Globus pallidus (tissue), 1 donor: Measurements from ENCODE around the gene TSEN2.
"Not testable (repeated sequence)": the region's sequence is repeated elsewhere in the genome, so short reads cannot be mapped to it uniquely, and the experiment has no call there.

Experiments
- DNase-seq: peaks from one replicate; pipeline ENCODE4 v3.0.0-alpha.2; 2015; ENCODE audit warnings: low spot score

The TSEN2 gene

DNA sequence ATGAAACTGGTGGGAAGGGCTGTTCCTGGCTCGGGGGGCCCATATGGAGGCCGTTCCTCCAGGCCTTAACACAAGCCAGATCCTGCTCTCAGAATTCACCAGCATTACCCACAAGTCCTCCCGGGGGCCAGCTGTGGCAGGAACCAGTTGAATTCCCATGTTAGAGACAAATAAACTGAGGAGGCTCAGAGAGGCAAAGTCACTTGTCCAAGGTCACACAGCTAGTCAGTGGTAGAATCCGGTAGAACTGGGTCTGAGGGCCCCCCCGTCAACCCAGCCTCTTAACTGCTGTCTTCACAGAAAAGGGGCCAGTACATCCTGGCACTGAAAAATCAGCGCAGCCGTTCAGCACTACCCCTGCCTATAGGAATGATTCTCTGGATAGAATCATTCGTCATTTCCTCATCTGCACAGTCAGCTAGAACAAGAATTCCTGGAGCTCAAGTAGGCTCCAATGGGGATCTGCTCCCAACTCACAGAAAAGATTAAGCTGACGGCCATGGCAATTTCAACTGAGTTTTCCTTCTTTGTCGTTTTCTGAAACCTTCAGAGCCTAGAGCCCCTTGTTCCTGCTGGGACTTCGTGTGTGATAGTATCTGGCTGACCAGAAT, 12.2 kb upstream of the TSEN2 start:
- no peak for DNase-seq

DNA sequence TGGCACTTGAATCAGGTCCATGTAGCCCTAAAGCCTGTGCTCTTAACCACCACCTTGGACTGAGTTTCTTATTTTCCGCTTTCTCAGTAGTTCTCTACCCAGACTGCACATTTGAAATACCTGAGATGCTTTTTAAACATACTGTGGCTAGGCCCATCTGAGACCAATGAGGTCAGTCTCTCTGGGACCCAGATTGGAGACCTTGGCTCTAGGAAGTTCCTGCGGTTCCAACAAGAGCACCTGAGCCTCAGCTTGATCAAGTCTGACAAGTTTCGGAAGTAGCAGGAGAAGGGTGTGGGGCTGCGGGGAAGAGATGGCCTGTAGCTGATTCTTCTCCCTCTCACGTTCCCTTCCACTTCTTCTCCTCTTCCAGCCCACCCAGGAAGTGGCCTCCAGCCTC, 11.5 kb upstream of the TSEN2 start:
- no peak for DNase-seq

DNA sequence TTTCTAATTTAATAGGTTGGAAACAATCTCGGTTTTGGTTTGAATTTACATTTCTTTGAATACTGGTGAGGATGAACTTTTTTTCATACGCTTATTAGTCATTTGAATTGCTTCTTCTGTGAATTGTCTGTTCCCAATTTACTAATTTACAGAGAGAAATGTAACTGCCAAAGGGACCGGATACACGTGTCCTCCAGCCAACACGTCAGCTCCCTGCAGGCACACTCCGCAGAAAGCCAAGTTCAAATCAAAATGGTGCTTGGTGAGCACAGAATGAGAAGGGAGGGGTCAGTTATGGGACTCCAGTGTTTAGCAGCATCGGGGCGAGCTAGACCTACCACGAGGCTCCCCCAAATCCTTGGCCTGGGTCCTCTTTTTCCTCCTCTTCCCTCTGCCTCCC, 10.8 kb upstream of the TSEN2 start:
- no peak for DNase-seq

DNA sequence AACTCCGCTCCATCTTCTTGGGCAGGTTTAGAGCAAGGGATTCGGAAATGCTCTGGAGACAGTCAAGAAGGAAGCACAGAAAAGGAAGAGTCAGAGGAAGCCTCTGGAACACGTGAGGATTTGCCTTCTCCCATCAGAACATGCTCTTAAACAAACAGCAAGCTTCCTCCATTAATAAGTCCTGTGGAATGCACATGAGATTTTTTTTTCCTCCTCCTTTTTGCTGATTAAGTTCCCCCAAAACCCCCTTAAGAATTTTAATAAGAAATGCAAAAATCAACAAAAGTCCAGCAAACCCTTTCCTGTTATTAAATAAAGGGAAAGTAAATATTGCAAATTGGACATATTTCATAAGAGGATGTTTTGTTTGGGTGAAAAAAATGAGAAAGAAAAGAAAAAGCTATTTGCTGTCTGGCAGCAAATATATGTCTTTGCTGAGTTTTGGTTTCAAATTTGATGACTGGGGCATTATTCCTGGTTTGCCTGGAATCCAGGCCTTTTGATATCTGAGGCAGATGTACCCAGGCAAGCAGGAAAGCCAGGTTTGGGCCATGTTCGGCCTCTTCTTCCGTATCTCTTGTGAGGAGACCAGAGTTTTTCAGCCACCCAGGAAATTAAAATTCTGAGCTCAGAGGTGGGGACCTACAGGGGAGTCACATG, 7.9 kb upstream of the TSEN2 start:
- no peak for DNase-seq

DNA sequence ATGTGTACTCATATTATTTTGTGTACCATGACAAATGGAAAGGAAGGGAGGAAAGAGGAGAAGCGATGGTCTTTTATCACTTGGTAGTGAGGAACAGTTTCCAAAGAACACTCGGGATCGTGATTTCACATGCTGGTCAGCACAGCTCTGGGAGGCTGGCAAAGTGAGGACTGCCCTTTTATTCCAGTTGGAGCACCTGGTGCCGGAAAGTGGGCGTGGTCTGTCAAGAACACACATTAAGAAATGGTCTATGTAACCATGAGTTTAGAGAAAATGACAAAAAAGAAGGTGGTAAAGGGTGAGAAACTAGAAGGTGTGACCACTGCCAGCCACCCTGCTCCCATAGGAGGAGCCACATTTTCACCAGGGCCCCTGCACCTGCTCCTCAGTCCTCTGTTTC, 7.0 kb upstream of the TSEN2 start:
- DNase-seq: no peak

DNA sequence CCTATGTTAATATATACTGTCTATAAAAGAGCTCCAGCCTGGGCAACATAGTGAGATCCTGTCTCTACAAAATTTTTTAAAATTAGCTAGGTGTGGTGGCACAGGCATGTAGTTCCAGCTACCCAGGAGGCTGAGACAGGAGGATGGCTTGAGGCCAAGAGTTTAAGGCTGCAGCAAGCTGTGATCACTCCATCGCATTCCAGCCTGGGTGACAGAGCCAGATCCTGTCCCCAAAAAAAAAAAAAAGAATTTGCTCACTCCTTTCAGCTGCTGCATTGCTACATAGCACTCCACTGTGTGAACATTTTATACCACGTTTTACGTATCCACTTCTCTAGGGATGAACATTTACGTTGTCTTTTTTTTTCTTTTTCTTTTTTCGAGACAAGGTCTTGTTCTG, 6.0 kb upstream of the TSEN2 start:
- no peak for DNase-seq

DNA sequence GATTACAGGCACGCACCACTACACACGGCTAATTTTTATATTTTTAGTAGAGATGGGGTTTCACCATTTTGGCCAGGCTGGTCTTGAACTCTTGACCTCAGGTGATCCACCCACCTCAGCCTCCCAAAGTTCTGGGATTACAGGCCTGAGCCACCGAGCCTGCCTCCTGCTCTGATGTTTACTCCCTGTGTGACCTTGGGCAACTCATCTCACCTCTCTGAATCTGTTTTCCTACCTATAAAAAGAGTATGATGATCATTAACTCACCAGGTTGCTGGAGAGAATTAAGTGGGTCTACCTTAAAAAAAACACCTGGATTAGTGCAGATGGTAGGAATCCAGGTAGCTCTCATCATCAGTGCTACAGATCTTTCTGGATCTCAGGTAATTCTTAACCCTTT, 5.1 kb upstream of the TSEN2 start:
- not testable (repeated sequence) for DNase-seq

DNA sequence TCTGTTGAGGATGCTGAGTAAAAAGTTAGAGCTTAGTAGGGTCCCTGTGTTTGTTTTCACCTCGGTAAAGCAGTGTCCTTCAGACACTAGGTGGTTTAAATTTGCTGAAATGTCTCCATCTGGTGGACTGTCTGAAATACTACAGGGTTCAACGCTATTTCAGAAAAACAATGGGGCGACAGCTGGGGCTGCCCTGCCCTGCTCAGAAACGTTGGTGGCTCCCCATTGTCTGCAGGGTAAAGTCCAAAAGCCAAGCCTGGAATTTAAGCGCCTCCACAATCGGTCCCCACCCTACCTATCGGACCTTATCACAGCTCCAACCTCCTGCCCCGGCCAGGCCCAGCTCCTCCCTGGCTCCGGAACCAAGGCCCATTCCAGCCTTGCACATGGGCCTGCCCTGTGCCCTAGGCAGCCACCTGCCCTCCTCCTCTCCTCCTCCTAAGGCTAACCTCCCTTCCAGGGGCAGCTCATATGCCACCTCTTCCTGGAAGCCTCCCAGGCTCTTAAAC, 4.3 kb upstream of the TSEN2 start:
- peak; percentile 35 for DNase-seq

DNA sequence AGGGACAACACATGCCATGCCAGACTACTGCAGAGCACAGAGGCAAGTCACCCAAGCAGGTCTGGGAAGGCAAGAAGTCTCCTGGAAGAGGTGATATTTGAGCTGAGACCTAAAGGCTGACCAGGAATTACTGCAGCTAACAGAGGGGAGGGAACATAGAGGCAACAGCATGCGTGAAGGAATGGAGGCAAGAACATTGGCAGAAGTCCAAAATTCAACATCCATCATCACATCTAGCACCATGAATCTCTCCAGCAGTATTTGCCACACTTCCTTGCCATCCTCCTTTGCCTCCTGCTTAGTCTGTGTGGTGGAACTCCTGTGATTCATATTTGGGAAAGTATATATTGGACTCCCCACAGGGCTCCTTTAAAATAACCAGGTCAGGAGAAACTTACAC, 870 bp upstream of the TSEN2 start:
- peak; percentile 17 for DNase-seq

DNA sequence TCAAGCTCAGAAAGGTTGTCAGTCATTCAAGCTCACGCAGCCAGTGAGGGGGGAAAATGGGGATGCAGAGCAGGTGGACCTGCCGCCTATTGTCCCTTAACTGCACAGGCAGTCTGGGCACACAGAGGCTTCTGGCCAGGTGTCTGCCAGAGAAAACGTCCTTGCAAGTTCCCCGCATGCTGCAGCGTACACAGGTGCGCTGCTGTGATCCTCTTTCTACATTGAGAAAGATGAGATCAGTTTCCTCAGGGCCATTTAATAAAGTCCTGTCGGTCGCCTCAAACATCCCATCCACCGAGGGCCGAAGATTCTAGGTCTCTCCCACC, 445 bp upstream of the TSEN2 start:
- DNase-seq: no peak

DNA sequence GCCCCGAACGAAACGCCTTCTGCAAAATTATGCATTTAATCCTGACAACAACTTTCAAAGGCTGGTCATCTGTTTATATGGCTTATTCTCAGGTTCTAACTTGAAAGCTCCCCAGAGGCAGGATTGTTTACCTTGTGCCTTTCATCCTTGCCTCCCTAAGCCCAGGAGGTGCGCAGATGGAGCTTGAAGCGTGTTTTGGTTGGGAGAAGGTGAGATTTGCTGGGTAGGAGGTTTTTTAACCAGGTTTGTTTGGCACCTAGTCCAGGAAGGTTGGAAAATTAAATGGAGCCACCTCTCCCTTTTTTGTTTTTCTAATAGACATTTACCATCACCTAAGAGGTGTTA, 675 bp downstream of the TSEN2 start:
- no peak for DNase-seq

DNA sequence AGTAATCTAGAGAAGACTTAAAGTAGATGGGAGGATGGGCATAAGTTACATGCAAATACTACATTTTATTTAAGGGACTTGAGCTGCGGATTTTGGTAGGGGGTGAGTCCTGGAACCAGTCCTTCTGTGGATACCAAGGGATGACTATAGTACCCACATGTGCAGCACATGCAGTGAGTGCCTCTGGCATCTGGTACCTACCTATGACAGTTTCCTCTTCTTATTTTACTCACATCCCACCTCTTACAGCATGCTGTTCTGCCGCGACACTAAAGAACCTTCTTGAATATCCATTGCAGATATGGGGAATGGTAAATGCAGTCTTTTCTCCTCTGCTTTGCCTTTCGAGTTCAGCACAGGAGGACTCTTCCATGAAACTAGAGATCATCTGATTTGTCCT, 1.7 kb downstream of the TSEN2 start:
- no peak for DNase-seq

DNA sequence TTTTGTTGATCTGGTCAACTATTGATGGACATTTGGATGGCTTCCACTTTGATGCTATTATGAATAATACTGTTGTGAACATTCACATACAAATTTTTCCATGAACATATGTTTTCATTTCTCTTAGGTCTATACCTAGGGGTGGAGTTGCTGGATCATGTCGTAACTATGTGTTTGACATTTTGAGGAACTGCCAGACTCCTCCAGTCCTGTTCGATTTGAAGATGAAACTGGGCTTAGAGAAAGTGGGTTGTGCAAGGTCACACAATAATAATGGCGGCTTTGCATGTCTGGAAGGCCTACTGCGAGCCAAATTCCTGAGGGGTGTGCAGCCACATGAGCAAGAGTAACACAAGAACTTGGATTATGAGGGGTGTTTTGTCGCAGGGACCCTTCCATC, 2.6 kb downstream of the TSEN2 start:
- DNase-seq: no peak

DNA sequence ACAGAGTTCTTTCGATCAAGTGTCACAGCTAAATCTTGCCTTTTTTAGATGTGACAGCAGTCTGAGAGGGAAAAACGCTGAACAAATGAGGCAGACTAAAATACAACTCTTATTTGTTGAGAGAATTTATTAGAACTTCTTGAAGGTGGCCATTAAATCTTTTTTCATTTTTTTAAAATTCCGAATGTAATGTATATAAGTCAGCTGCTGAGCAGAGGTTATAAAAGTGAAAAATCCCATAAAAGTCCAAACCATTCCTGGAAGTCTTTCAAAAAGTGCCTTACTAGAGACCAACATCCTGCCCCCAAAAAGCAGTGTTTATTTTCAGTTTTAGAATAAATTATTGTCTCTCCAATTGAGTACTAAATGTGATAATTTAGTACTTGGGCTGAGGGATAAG, 3.1 kb downstream of the TSEN2 start:
- no peak for DNase-seq

DNA sequence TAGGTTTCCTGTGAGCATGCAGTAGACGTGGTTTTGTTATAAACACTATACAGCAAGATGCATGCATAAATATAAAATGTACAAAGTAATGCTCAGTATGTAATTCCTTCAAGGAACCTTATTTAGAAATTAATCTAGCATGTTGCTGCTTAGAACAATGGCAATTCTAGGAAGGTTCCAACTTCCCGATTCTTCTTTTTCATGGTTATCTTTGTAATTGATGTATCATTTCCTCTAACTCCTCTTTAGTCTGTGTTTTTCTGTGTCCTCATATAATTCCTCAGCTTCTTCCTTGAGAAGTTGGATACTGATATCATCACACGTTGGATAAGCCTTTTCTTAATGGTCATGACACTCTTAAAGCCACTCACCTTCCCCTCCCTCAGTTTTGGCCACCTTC, 3.5 kb downstream of the TSEN2 start:
- no peak for DNase-seq

DNA sequence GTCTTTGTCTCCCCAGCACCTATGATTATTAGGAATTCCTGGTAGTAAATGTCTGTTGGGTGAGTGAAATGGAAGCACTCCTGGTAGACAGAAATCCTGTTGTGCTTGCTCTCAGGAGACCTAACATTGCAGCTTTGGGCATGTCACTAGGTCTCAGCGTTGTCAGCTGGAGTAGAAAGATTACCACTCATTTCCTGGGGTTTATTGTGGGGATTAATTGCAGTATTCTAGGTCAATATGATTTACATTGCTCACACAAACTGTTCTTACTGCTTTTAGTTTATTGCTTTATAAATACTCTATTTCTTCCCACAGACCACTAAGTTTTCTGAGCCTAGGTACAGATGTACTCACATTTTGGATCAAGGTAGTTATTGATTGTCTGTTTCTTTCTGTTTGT, 5.1 kb downstream of the TSEN2 start:
- no peak for DNase-seq

DNA sequence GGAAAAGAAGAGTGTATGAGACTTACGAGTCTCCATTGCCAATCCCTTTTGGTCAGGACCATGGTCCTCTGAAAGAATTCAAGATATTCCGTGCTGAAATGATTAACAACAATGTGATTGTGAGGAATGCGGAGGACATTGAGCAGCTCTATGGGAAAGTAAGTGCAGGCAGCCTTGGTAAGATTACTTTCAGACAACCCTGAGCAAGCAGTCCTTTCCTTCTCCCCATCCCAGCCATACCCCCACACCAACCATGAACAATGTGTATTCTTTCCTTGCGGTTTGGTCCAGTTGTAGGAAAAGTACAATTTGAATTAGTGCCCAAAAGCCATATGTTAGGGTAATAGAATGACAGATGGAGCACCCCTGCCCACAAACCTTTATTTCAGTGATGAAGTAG, 5.6 kb downstream of the TSEN2 start:
- DNase-seq: no peak

DNA sequence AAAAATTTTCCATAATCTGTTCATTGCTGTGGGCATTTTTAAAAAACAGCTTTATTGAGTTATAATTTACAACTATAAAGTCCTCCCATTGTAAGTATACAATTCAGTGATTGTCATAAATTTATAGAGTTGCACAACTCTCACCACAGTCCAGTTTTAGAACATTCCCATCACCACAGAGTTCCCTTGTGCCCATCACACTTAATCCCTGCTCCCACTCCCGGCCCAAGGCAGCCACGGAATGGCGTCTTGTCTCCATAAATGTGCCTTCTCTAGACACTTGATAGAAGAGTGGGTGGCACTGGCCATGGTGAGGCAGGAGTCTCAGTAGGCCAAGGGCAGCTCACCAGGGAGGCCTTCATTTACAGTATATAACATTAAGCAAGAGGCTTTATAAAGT, 6.3 kb downstream of the TSEN2 start:
- DNase-seq: no peak

DNA sequence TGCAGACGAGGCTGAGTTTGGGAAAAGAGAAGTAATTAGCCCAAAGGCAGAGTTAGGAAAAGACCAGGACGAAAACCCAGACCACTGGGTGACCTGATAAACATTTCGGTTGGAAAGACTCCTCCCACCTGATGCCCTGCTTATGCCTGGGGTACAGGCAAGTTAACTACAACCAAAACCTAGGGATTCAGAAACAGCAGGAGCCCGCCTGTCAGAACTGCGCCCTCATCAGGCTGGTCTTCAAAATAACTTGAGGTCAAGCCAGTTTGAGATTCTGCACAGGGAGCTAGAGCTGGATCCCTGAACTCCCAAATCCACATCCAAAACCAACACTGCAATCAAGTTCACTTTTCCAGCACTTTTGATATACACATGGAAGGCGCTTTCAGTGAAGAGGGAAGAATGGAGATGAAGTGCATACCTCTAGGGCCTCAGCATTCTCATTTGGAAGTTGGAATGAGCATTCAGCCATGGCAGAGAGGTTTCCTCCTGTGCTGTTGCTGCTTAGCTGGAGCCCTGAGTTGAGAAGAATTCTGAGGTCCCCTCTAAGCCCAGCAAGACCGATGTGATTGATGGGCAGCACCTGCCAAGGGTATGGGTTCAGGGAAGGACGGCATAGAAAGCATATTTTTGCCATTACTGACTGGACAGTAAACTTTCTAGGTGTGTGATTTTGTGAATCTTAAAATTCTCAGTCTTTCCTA, 11.6 kb downstream of the TSEN2 start:
- no peak for DNase-seq

DNA sequence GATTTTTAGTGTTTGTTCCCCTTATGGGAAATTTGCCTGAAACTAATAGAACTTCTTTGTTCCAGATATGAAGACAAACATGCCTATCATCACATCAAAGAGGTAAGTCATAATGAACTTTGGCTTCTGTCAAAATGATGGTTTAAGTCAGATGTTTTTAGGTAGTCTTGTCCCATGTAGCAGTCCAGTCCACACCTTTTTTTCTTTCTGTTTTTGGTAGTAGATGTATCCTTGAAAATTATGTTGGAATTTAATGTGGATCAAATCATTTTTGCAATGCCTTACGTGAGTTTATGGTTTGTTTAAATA, 12.1 kb downstream of the TSEN2 start:
- no peak for DNase-seq

DNA sequence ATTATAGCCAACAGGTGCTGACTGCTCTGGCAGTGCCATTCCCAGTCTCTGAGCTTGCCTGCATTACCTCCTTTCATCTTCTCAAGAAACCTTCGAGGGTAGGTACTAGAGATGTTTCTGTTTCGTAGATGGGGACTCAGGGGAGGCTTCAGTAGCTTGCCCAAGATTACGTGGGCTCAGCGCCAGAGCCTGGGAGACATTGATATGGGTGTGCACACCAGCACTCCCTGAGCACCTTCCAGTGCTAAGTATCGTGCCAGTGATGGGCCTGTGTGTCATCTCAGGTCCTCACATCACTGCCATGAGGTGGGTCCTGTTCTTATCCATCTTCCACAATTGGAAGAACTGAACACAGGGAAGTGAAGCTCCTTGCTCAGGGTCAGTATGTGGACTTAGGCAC, 15.2 kb downstream of the TSEN2 start:
- DNase-seq: no peak

DNA sequence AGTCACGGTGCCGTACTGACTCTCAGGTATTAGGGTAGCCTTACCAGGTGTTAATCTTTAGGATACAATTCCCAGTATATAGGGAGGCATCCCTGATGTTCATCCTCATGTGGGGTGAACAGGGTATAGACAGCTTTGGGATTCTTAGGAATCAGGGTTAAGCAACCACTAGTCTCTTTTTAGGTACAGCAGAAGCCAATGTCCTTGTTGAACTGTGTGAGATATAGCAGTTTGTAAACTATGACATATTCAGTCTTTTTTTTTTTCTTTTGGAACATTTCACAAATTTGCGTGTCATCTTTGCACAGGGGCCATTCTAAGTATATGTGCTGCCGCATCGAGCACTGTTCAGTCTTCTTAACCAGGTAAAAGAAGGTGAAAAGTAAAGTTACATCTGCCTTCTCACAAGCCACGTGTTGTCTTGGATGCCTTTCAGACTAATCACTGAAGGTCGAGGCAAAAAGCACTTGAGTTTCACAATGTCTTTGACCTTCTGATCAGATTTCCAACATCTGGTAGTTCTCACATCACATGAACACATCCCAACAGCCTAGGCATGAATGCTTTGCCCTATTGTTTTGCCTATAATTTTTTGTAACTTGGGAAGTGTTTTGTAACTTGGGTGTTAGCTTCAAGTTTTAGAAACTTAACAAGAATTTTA, 17.2 kb downstream of the TSEN2 start:
- no peak for DNase-seq

DNA sequence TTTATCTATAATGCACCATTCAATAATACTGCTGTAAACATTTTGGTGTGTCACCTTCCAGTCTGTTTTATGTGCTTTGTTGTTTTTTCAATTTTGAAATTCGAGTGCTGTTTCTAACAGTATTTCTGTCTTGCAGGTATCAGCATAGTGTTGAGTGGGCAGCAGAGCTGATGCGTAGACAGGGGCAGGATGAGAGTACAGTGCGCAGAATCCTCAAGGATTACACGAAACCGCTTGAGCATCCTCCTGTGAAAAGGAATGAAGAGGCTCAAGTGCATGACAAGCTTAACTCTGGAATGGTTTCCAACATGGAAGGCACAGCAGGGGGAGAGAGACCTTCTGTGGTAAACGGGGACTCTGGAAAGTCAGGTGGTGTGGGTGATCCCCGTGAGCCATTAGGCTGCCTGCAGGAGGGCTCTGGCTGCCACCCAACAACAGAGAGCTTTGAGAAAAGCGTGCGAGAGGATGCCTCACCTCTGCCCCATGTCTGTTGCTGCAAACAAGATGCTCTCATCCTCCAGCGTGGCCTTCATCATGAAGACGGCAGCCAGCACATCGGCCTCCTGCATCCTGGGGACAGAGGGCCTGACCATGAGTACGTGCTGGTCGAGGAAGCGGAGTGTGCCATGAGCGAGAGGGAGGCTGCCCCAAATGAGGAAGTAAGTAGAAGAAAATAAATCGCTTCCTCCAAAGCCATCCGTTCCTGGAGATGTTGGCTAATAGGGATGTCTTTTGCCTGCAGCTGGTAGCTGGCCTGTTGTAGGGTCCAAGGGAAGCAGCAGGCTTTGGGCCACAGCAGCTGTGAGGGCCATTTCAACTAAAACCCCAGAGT, 19.1 kb downstream of the TSEN2 start:
- DNase-seq: peak; percentile 24
